GM19351 (cell line): ENCODE results near the gene TSSC4.
A peak's percentile ranks its signal among the peaks of the same experiment; 100 is the strongest.

ENCODE experiments used
- ATAC-seq: cut with Tn5 transposase; IDR thresholded peaks from one replicate; pipeline ENCODE4 v1.9.1; 2021; ENCODE audit warnings: mild to moderate bottlenecking, moderate library complexity; ENCODE audit not compliant: unreplicated experiment

The TSSC4 gene

GRCh38 chr11:2368851-2369180, 31.7 kb upstream of the TSSC4 start:
- no peak for ATAC-seq

- ATAC-seq, result no peak
Measured at GRCh38 chr11:2369320-2369719, 31.2 kb upstream of the TSSC4 start.

GRCh38 chr11:2369896-2370295, 30.7 kb upstream of the TSSC4 start:
- ATAC-seq, result no peak

- ATAC-seq, result no peak
Measured at GRCh38 chr11:2374456-2375201, 25.9 kb upstream of the TSSC4 start.

GRCh38 chr11:2375341-2375853, 25.2 kb upstream of the TSSC4 start:
- ATAC-seq, result no peak

GRCh38 chr11:2375964-2376551, 24.5 kb upstream of the TSSC4 start:
- no peak for ATAC-seq

- peak; percentile 53 for ATAC-seq
Measured at GRCh38 chr11:2376751-2377451, 23.6 kb upstream of the TSSC4 start, which contains the start of gene CD81. Gene CD81 (plus strand): TSS chr11:2377310. CDS start chr11:2377550, 240 bp downstream.

GRCh38 chr11:2377511-2378443, 22.8 kb upstream of the TSSC4 start:
- no peak for ATAC-seq

- ATAC-seq, result no peak
Measured at GRCh38 chr11:2378527-2379210, 21.9 kb upstream of the TSSC4 start.

- ATAC-seq, result no peak
Measured at GRCh38 chr11:2379466-2380174, 20.9 kb upstream of the TSSC4 start.

GRCh38 chr11:2380396-2380795, 20.2 kb upstream of the TSSC4 start:
- no peak for ATAC-seq

GRCh38 chr11:2380807-2381350, 19.7 kb upstream of the TSSC4 start:
- no peak for ATAC-seq

- ATAC-seq, result no peak
Measured at GRCh38 chr11:2381494-2382128, 18.9 kb upstream of the TSSC4 start.

GRCh38 chr11:2382129-2382517, 18.4 kb upstream of the TSSC4 start:
- ATAC-seq, result no peak

GRCh38 chr11:2382936-2383851, 17.4 kb upstream of the TSSC4 start:
- ATAC-seq, result no peak

- no peak for ATAC-seq
Measured at GRCh38 chr11:2383852-2384804, 16.4 kb upstream of the TSSC4 start.
